Lung (tissue), 12 donors: Measurements from ENCODE around the gene PTPRD. TPM values are rescaled to one million over a fixed set of nuclear protein-coding genes. Genes with fewer than 3 reads are reported as not detected.

Source experiments
- ATAC-seq: fragments of 200-7000 bp; cut with Tn5 transposase; one replicate; pipeline ENCODE4 v1.9.1; 2020; ENCODE audit warnings: moderate number of reproducible peaks; ENCODE audit not compliant: insufficient read depth, low FRiP score
- DNase-seq, 3 donors: peaks; one replicate each; pipeline ENCODE4 v3.0.0-alpha.2; 2013 to 2017
- H3K27ac ChIP-seq, 2 donors: one replicate each; pipeline ENCODE4 v1.5.1; 2013; ENCODE audit warnings: mild to moderate bottlenecking in 2 of 2, moderate library complexity in 2 of 2, control low read depth in 1 of 2, inconsistent platforms in 1 of 2, low read depth in 1 of 2, low read length in 1 of 2
- H3K27me3 ChIP-seq, 3 donors: one replicate each; pipeline ENCODE4 v1.5.1; 2013; ENCODE audit warnings: low read length in 2 of 3; ENCODE audit not compliant: control insufficient read depth in 3 of 3, insufficient read depth in 3 of 3
- H3K36me3 ChIP-seq, 4 donors: one replicate each; pipeline ENCODE4 v1.5.1; 2013; ENCODE audit warnings: low read length in 4 of 4, mild to moderate bottlenecking in 1 of 4, moderate library complexity in 1 of 4; ENCODE audit not compliant: control insufficient read depth in 4 of 4, insufficient read depth in 4 of 4
- H3K4me1 ChIP-seq, 5 donors: one replicate each; pipeline ENCODE4 v1.5.1; 2013; ENCODE audit warnings: low read length in 5 of 5, mild to moderate bottlenecking in 2 of 5, moderate library complexity in 1 of 5; ENCODE audit not compliant: control insufficient read depth in 5 of 5, insufficient read depth in 5 of 5
- H3K4me3 ChIP-seq: one replicate; pipeline ENCODE4 v1.5.1; 2013; ENCODE audit warnings: mild to moderate bottlenecking, control low read depth, moderate library complexity
- H3K9ac ChIP-seq, 2 donors: one replicate each; pipeline ENCODE4 v1.5.1; 2013; ENCODE audit warnings: low read length in 2 of 2, control low read depth in 1 of 2; ENCODE audit not compliant: insufficient read depth in 1 of 2
- H3K9me3 ChIP-seq, 4 donors: one replicate each; pipeline ENCODE4 v1.5.1; 2013; ENCODE audit warnings: low read length in 3 of 4, mild to moderate bottlenecking in 1 of 4, moderate library complexity in 1 of 4; ENCODE audit not compliant: control insufficient read depth in 4 of 4, insufficient read depth in 3 of 4
- WGBS, 2 donors: extraction: QIAGEN DNeasy Blood & Tissue Kit; methylation state at CpG; one replicate each; pipeline ENCODE4 v1.1.7; 2013; 5-methylcytosine and 5-hydroxymethylcytosine counted together
- polyA plus RNA-seq, 2 donors: library from polyadenylated mRNA; stranded (reverse); fragments of 200-250 nt; gene quantifications; one replicate each; pipeline ENCODE4 v1.2.1, GENCODE V29; 2013
- total RNA-seq, 2 donors: library from RNA; depleted of rRNA in 1 of 2; stranded (reverse); fragments of >200 nt in 1 of 2; gene quantifications; one replicate each; pipeline ENCODE4 v1.2.1, GENCODE V29; 2014 to 2021
- TF ChIP-seq, protein P1 (sequence below): IDR thresholded peaks from 2 replicates; pipeline ENCODE4 v1.5.1; 2012; ENCODE audit warnings: mild to moderate bottlenecking; ENCODE audit errors: control extremely low read depth, extremely low read depth
- donor health status: control.
- donor health status: control.
- donor health status: Bipolar disorder and iron deficiency.
- donor health status: healthy.
- donor health status: DM: yes; HTN: yes; CAD: no.

The PTPRD gene
- total and polyA plus RNA-seq, 4 donors: 1.9 to 145 (median 13.7) TPM

DNA sequence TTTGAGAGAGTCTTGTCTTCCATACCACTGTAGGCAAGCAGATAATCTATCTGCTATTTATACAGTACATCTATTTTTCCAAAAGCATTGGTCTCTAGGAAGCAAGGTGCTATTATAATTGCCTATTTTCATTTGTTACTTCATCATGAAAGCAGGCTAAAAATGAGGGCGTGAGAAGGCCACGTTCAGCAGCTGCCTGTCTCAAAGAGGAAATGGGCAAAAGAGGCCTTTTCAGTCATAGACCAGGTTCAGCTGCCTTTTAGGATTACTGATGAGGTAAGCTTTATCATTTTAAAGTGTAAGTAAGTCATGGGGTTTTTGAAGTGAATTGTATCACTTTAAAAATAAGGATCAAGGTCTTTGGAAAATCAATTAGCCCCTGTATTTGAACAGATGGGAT, 1722.1 kb downstream of the PTPRD start:
- WGBS, 2 donors: 57 to 66% methylated on average over 2 of the region's 2 CpGs
- Histone ChIP-seq H3K36me3 (no peaks in the 10 kb centered on the region), H3K9me3 (no peaks in the 10 kb centered on the region), H3K9ac (no peak overlapping the region), H3K27ac (no peak overlapping the region), H3K27me3 (no peaks in the 10 kb centered on the region), H3K4me3 (no peak overlapping the region), H3K4me1 (peaks cover 0 to 21% (median 3%) of the 10 kb centered on the region in 5 donors)
- TF ChIP-seq, protein P1, sequence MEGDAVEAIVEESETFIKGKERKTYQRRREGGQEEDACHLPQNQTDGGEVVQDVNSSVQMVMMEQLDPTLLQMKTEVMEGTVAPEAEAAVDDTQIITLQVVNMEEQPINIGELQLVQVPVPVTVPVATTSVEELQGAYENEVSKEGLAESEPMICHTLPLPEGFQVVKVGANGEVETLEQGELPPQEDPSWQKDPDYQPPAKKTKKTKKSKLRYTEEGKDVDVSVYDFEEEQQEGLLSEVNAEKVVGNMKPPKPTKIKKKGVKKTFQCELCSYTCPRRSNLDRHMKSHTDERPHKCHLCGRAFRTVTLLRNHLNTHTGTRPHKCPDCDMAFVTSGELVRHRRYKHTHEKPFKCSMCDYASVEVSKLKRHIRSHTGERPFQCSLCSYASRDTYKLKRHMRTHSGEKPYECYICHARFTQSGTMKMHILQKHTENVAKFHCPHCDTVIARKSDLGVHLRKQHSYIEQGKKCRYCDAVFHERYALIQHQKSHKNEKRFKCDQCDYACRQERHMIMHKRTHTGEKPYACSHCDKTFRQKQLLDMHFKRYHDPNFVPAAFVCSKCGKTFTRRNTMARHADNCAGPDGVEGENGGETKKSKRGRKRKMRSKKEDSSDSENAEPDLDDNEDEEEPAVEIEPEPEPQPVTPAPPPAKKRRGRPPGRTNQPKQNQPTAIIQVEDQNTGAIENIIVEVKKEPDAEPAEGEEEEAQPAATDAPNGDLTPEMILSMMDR: no peak
- no peak for DNase-seq
- no peak for ATAC-seq

- Histone ChIP-seq H3K9me3 (no peaks in the 10 kb centered on the region), H3K4me1 (peaks cover 0 to 8% (median 0%) of the 10 kb centered on the region in 5 donors), H3K9ac (no peak overlapping the region), H3K4me3 (no peak overlapping the region), H3K27me3 (no peaks in the 10 kb centered on the region), H3K27ac (no peak overlapping the region), H3K36me3 (no peaks in the 10 kb centered on the region)
- 95 to 98% methylated on average over 1 of the region's 1 CpG for WGBS, 2 donors
- no peak for DNase-seq
- no peak for ATAC-seq
- TF ChIP-seq, protein P1: no peak
Observed at GRCh38 chr9:8889100-8889499, 1723.7 kb downstream of the PTPRD start.

- H3K9me3 ChIP-seq: no peaks in the 10 kb centered on the region
- H3K9ac ChIP-seq: no peak overlapping the region
- ATAC-seq (no peak), DNase-seq (no peak)
- no peaks in the 10 kb centered on the region for H3K36me3 ChIP-seq
- H3K27me3 ChIP-seq: no peaks in the 10 kb centered on the region
- peaks cover 0 to 8% (median 0%) of the 10 kb centered on the region in 5 donors for H3K4me1 ChIP-seq
- TF ChIP-seq, protein P1: no peak
- 86 to 97% methylated on average over 1 of the region's 1 CpG for WGBS, 2 donors
- H3K27ac ChIP-seq: no peak overlapping the region
- no peak overlapping the region for H3K4me3 ChIP-seq
Observed at GRCh38 chr9:8888591-8888990, 1724.2 kb downstream of the PTPRD start.

- DNase-seq (no peak), ATAC-seq (no peak)
- no peak overlapping the region for H3K4me3 ChIP-seq
- H3K4me1 ChIP-seq: peaks cover 0 to 8% (median 0%) of the 10 kb centered on the region in 5 donors
- H3K27ac ChIP-seq: no peak overlapping the region
- WGBS, 2 donors: 21 to 28% methylated on average over 1 of the region's 1 CpG
- no peaks in the 10 kb centered on the region for H3K9me3 ChIP-seq
- no peaks in the 10 kb centered on the region for H3K36me3 ChIP-seq
- no peaks in the 10 kb centered on the region for H3K27me3 ChIP-seq
- no peak overlapping the region for H3K9ac ChIP-seq
- TF ChIP-seq, protein P1: no peak
Observed at GRCh38 chr9:8887369-8887768, 1725.4 kb downstream of the PTPRD start.
